HL-60/S4 (cell line): ENCODE results near the gene GMCL1.
"Not testable (repeated sequence)": the region's sequence is repeated elsewhere in the genome, so short reads cannot be mapped to it uniquely, and the experiment has no call there.

Experiments used
- in situ Hi-C: fragments of 300-500 bp; cut with MboI; formaldehyde crosslinking; loops from 2 replicates; pipeline ENCODE4 v1.14.3; 2022; ENCODE audit warnings: low sequenced_read_pairs

GMCL1 gene, protein sequence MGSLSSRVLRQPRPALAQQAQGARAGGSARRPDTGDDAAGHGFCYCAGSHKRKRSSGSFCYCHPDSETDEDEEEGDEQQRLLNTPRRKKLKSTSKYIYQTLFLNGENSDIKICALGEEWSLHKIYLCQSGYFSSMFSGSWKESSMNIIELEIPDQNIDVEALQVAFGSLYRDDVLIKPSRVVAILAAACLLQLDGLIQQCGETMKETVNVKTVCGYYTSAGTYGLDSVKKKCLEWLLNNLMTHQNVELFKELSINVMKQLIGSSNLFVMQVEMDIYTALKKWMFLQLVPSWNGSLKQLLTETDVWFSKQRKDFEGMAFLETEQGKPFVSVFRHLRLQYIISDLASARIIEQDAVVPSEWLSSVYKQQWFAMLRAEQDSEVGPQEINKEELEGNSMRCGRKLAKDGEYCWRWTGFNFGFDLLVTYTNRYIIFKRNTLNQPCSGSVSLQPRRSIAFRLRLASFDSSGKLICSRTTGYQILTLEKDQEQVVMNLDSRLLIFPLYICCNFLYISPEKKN

DNA sequence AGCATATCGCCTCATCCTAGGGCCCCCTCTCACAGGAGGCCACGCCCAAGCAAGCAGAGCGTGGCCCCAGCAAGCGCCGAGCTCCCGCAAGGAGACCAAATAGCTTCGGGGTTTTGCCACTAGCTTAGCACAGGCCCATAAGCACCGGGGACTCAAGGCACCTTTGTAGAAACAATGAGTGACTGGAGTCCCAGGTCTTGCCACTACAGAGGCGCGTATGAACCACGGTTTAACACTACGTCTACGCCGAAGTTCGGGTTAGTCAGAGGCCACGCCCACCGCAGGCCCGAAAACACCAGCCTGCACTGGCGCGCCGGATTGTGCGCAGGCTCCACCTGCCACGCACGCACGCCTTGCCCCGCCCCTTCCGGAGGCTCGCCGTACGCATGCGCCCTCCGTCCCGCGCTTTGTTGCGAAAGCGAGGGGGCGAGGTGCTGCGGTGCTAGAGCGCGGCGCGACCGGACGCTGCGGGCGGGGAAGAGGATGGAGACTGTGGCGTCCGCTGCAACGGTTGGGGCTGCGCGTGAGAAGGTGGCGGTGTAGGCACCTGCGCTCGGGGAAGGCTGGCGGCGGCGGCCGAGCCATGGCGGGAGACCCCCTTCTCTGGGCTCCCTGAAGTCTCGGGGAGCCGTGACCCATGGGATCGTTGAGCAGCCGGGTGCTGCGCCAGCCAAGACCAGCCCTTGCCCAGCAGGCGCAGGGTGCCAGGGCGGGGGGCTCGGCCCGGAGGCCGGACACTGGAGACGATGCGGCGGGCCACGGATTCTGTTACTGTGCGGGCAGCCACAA lies at the start of gene GMCL1:
Gene GMCL1, plus strand, starts transcription at position 405 of the 789 bp plus-strand sequence. Its CDS starts 233 bp downstream, at position 638.
- in situ Hi-C loops: no loop called here

DNA sequence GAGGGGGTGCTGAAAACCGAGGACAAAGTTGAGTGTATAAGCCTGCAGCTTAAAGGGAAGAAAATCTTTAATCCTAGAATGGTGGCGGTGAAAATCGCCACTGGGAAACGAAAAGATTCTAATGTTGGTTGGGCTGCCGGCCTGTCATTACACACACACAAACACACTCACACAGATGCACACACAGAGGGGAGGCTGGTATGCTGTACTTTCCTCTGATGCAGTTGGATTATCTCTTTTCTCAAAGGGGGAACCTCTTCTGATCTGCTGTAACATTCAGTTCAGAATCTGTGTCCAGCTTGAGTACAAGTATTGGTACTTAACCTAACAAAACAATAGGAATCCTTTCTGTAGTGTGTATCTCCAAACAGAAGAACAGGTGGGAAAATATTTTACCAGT lies 48.5 kb upstream of the GMCL1 start:
- in situ Hi-C loops: no loop called here

DNA sequence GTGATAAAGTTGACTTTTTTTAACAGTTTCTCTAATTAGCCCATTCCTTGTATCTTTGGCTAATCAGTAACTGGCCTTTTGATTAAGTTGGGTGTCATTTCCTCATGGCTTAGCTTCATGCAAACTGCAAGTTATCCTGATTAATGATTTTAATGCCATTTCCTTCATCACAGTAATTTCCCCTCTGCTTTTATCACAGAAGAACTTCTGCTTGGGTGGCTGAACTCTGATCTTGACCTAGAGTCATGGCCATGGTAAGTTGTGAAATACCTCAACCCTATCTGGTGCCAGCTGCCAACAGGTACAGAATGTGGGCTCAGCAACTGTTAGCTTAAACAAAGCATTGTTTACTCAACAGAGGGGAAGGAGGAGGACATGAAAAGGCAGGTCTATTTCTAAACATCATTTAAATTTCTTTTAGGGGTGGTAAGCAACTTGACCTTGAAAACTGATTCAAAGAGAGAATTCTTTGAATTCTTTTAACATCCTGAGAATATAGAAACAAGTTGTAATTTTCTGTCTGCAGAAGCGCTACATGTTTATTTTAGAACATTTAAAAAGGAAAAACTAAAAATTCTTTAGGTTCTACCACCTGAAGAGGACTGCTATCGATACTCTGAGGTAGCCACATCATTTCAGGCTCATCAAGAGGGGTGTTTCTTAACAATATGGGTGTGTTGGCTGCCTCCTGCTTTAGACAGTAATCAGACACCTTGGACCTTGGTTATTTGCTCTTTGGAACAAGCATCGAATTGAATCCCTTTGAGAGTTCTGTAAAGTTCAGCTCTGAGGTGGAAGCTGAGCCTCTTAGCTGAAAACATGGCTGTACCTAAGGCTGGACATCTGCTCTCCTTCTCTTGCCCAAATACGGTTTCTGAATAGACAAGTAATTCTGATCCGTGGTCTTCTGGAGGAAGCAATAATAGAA lies 47.9 kb upstream of the GMCL1 start:
- in situ Hi-C loops: no loop called here

DNA sequence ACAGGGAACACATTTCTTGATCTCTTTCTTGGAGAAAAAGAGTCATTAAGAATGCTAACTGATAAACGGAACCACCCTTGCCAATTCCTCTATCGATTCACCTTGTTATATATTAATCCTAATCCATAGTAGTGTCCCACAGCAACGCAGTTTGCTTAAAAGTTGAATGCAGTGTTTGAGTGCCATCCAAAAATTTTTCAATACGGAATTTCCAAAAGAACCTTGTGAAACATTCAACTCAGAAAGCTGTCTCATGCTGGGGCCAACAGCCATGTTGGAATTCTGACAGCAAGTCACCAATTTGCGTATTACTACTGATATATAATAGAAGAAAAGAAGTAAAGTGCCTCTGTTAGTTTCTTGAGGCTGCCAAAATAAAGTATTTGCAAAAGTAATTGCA lies 45.2 kb upstream of the GMCL1 start:
- in situ Hi-C loops: no loop called here

DNA sequence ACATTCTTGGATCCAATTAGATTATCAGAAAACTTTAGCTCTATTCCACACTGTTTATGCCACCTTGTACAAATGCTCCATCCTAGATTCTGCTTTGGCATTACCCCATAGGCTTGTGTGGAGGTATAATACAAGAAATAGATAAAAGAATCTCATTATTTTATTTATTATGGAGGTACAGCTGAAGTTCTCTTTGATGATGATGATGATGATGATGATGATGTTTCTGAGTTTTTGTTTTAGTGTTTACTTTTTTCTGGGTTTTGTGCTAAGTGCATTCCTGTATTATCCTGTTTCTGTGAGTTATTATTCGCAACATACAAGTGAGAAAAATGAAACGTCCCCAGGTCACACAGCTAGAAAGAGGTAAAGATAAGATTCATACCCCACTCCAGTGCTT lies 44.1 kb upstream of the GMCL1 start:
- in situ Hi-C loops: no loop called here

DNA sequence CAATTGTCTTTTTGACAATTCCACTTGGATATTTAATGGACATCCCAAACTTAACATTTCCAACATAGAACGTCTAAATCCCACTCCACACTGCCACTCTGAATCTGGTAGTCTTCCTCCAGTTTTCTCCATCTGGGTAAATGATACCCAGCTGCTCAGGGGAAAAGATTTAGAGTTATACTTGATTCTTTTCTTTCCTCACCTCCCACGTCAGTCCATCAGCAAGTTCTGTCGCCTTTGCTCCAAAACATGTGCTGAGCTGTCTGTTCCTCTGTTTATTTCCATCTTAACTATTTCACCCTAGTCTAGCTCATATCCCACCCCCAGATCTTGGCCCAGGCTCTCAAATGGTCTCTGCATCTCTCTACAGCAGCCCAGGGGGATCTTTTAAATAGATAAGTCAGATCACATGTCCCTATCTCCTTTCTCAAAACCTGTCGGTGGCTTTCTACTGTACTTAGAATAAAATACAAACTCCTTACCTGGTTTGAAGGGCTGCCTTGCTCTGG lies 43.4 kb upstream of the GMCL1 start:
- in situ Hi-C loops: no loop called here

DNA sequence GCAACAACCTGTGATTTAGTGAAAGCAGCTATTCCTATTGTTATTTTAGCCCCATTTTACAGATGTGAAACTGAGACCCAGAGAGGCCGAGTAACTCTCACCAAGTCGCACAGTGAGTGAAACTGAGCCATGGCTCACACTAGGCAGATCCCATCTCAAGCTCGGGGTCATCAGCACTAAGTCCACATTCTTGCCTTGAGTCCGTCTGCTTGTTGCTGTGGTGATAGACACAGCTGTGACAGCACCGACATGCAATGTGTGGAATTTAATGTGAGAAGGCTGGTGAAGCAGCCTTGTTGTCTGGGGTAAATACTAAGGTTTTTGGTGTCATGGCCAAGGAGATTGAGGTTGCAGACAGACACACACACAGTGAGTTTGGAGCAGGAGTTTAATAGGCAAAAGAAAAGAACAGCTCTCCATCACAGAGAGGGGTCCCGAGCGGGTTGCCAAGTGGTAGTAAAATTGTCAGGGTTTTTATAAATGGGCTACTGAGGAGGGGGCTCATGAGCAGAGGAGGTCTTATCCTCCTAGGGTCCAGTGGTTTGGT lies 40.2 kb upstream of the GMCL1 start:
- in situ Hi-C loops: no loop called here

DNA sequence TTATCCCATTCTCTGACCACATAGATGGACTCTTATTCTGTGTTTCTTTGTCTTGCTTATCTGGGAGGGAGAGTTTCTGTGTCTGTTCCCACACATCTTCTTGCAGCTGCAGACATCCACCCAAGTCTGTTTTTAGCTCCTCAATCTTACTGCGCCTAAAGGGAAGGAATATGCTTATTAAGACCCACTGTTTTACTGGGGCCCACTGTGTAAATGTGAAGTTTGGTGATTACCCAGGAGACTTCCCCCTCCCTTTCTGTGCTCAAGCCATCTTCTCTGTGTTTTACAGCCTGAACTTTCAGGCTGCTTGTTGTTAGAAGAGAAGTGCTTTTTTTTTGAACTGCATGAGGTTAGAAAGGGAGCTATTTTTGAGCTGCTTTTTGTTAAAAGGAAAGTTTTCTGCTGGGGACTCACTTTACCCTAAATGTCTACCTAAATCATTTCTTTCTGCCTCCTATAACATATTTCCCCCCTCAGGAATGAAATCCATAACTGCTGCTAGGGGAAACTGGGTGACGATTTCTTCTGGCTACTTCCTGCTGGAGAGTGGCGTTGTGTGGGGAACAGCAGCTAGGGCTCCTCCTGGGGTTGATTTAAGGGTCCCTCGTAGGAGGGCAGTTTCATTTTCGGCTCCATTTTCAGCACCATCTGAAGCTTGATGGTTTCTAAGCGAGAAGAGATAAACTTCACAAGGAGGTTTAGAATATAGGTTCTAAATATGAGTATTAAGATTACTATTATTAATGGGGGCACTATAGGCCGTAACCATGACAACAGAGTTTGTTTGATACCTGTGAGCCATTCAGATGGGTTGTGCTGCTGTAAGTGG lies 39.5 kb upstream of the GMCL1 start:
- in situ Hi-C loops: no loop called here

DNA sequence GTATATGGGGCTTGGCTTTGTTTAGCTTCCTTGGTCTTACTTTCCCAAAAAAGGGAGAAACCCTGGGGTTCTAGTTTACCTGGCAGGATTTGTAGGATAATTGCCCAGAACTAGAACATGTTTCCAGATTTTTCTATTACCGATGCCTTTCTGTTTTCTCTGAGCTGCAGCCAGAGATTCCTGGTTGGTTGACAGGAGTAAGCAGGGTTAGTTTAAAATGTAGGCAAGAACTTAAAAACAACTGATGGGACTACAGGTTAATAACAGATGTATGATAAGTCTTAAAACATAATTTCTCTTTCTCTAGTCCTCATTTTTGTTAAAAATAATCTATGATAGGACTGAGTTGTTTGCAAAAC lies 38.9 kb upstream of the GMCL1 start:
- in situ Hi-C loops: no loop called here

DNA sequence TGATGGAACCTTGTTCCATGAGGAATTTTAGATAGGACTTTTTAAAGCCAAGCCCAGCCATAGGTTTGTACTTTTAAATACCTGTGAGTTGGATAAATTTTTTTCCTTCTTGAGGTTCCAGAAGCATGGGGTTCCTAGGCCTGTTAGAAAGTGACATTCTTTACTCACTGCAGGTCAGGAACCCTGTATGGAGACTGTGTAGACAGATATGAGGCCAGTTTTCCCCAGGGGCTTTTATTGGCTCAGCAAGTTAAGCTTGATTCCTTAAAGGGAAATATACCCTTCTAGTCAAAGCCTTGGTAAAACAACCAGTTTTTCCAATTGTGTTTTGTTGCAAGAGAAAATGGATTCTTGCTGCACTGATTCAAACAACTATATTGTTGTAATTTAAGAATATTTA lies 38.4 kb upstream of the GMCL1 start:
- in situ Hi-C loops: no loop called here

DNA sequence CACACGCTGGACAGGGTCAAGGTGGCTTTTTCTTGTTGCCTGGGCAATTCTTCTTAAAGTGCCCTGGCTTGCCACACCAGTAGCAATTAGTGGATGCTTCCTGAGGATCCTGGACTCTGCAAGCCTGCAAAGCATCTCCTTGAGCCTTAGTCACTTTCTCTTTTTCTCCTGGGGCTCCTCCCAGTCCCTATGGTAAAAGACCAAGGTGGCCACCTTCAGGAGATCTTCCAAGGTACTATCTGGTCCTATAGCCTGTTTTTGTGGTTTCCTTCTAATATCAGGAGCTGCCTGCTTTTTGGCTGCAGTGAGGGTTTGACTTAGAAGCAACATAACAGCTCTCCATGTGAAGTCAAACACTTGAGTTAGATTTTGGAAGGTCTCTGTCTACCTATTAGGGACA lies 33.3 kb upstream of the GMCL1 start:
- in situ Hi-C loops: no loop called here

DNA sequence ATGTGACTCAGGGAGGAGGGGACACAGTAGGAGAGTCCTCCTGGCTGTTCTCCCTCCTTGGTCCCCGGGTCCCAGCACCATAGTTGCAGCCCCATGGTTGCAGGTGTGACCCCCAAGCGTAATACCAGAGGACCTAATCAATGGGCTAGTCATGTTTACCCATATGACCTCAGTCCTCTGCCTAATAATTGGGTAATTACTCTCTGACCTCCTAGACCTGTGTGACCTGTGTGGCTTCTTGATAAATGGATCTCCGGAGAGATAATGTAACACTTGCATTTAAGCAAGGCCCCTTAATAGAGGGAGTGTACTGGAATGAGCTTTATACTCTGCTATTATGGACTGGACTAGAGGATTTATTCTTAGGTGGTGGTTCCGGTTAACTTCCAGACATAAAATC lies 32.2 kb upstream of the GMCL1 start:
- in situ Hi-C loops: no loop called here

DNA sequence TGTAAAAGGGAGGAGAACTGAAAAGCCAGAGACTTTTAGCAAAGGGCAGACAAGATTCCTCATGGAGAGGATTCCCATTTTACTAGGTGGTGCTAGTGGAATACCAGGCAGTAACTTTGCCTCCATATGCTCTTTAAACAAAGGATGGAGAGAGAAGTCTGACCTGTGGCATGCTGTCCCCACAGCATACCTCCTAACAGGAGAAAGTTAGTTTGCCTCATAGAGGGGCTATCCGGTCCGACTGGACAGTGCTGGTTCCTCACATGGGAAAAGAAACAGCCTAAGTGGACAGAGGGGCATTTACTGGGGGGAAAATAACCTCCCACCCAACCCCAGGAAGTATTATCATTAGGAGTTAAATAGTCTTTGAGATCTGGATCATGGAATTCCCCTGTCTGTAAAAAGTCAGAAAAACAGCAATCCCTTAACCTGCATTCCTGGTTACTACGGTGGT lies 31.6 kb upstream of the GMCL1 start:
- in situ Hi-C loops: no loop called here

DNA sequence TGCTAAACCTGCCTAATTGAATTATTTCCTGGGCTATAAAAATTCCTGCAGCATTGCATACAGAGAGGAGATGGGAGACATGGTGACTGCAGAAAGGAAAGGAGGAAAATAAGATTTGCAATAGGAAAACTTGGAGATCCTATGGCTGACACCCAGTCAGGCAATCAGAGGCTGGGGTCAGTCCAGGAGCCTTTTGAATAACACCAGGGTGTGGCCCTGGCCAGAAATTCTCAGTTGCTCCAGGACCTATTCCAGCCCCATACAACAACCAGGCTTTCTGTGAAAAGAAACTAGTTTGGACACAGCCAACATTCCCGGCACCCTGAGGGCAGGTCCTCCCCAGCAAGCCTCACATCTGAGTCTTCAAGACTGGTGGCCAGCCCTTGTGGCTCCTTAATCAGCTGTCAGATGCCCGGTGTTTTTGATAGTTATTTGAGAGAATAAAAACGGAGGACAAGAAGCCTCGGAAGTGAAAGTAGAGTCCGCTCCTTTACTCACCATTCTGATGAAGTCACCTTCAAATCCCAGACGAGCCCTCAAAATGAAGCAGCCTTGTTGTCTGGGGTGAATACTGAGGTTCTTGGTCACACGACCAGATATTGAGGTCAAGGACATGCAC lies 31.1 kb upstream of the GMCL1 start:
- in situ Hi-C loops: no loop called here

DNA sequence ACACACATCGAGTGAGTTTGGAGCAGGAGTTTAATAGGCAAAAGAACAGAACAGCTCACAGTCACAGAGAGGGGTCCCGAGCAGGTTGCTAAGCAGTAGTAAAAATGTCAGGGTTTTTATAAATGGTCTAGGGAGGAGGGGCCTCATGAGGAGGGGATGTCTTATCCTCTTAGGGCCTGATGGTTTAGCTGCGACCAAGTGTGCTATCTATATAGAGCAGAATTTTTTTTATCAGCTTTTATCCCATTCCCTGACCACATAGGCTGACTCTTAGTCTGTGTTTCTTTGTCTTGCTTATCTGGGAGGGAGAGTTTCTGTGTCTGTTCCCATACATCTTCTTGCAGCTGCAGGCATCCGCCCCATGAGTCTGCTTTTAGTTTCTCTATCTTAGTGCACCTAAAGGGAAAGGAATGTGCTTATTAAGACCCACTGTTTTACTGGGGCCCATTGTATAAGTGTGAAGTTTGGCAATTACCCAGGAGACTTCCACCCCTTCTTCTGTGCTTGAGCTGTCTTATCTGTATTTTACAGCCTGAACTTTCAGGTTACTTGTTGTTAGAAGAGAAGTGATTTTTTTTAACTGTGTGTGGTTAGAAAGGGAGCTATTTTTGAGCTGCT lies 30.4 kb upstream of the GMCL1 start:
- in situ Hi-C loops: no loop called here

DNA sequence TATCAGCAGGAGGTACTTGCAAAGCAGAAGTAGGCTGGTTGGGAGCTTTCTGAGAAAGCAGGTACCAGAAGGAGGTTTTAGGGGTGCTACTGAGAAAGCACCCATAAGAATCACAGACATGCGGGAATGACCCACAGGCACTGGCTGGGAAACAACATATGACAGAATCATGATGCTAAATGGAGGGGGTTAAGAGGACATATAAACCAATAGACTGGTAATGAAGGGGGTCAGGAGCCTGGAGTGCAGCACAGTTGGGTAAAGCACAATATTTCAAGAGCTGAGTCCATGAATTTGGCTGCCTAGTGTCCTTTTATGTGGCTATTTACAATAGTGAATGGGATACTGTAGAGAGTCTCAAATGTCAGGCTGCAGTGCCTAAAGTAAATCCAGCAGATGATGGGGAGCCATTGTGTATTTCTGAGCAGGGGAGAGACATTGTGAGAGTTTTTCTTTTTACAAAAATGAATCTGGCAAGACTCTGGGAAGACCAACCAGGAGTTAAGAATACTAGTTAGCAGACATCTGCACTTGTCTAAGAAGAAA lies 27.6 kb upstream of the GMCL1 start:
- in situ Hi-C loops: no loop called here

DNA sequence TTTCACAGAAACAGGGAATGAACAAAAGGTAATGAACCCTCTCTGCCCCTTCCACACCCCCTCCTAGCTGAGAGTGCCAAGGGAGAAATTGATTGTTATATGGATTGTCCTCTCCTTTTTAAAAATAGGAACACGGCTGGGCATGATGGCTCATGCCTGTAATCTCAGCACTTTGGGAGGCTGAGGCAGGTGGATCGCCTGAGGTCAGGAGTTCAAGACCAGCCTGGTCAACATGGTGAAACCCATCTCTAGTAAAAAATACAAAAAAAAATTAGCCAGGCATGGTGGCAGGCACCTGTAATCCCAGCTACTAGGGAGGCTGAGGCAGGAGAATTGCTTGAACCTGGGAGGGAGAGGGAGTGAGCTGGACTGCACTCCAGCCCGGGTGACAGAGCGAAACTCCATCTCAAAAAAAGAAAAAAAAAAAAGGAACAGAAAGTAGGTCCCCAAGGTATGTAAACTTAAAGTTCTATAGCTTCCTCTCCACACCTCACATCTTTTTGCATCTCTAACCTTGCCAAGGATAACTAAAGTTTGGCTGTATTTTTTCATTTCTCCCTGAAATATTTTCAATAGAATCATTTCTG lies 26.6 kb upstream of the GMCL1 start:
- in situ Hi-C loops: not testable (repeated sequence)

DNA sequence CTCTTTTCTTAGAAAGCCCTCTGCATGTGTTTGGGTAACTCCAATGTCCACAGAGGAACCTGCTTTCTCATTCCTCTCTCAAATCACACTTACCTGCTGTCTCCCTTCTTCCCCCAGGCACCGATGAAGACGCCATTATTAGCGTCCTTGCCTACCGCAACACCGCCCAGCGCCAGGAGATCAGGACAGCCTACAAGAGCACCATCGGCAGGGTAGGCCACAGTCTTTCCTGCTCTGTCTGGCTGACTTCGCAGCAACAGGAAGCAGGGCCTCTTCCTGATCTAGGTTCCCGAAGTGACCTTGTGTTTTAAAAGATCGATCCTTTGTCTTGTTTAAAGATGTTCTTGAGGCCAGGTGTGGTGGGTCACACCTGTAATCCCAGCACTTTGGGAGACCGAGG lies 25.0 kb upstream of the GMCL1 start:
- in situ Hi-C loops: no loop called here
